Jurkat, Clone E6-1 (cell line): ENCODE data around the gene POFUT2.

Source experiments
- DNase-seq: peaks from one replicate; pipeline ENCODE4 v3.0.0-alpha.2; 2011; ENCODE audit warnings: low read depth, low spot score
- H3K4me3 ChIP-seq: 2 replicates; pipeline ENCODE4 v1.5.1; 2011; ENCODE audit warnings: mild to moderate bottlenecking, low read length, control low read depth, moderate library complexity

Gene POFUT2

DNA sequence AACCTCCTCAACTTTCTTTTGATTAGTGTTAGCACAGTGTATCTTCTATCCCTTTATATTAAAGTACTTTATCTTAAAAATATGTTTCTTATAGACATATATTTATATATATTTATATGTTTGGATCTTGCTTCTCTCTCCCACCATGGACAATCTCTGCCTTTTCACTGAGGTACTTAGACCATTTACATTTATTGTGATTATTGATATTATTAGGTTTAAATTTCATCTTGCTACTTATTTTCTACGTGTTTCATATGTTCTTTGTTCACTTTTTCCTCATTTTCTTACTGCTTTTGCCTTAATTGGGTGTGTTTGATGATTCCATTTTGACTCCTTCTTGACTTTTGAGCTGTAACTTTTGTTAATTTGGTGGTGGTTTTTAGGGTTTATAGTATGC lies 70.7 kb downstream of the POFUT2 start:
- H3K4me3 ChIP-seq = no peak overlapping the region
- DNase-seq = no peak

DNA sequence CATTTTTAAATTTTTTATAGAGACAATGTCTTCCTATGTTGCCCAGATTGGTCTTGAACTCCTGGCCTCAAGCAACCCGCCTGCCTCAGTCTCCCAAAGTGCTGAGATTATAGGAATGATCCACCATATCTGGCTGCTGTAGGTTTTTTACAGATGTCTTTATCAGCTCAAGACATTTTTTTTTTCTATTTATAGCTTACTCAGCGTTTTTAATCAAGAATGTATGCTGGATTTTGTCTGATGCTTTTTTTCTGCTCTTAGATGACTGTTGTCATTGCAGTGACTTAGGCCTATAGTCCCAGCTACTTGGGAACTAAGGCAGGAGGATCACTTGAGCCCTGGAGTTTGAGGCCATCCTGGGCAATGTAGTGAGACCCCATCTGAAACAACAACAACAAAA lies 72.5 kb downstream of the POFUT2 start:
- no peak for DNase-seq
- H3K4me3 ChIP-seq = no peak overlapping the region
